ENCODE measurements around the gene SLC38A11. TPM values are rescaled to one million over a fixed set of nuclear protein-coding genes. Genes with fewer than 3 reads are reported as not detected.

SLC38A11 gene
- polyA plus RNA-seq, 1 donor (not counting 4 experiments of a cell fraction or from before 2014, with no cell fraction given), result not detected

DNA sequence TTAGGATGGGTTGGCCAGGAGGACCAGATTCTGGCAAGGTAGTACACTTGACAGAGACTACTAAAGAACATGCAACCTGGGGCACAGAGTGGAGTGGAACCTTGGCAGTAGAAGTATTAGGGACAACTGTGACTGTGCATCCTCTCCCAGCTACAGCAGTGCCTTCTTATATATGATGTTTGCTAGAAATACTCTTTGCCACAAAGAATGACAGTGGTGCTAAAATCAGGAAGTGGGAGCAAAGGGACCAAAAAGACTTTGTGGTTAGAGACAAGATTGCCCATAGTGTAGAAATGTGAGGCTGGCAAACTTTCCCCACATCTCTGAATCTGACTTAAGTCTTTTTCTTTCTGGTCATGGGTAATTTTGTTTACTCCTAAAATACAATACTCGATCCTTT lies 9.4 kb upstream of the SLC38A11 start:
- Histone ChIP-seq H3K36me3 (ENCODE audit: control insufficient read depth in 2 of 2, extremely low read depth in 1 of 2, insufficient read depth in 2 of 2, low read length in 2 of 2) (no peaks in the 10 kb centered on the region), H3K79me2 (ENCODE audit: control insufficient read depth, insufficient read depth, low read length) (no peaks in the 10 kb centered on the region), H3K4me2 (ENCODE audit: control insufficient read depth, extremely low read depth, insufficient read depth, low read depth, low read length) (no peak overlapping the region), H3K9ac (ENCODE audit: control insufficient read depth, extremely low read depth, insufficient read depth, low read length) (no peak overlapping the region), H4K20me1 (ENCODE audit: control insufficient read depth, extremely low read depth, insufficient read depth, low read length) (no peaks in the 10 kb centered on the region), H3K27me3 (ENCODE audit: control insufficient read depth, extremely low read depth, insufficient read depth, low read length) (no peaks in the 10 kb centered on the region), H3K4me1 (ENCODE audit: control insufficient read depth, extremely low read depth, insufficient read depth, low read length) (peaks cover 8% of the 10 kb centered on the region), H3K9me3 (ENCODE audit: control insufficient read depth, low read depth, low read length) (no peaks in the 10 kb centered on the region), H3K9me1 (ENCODE audit: control insufficient read depth, extremely low read depth, insufficient read depth, low read length) (no peaks in the 10 kb centered on the region), H3K27ac (ENCODE audit: control insufficient read depth, insufficient read depth, low read length) (no peak overlapping the region), H3K4me3 (ENCODE audit: control insufficient read depth in 2 of 3, extremely low read depth in 1 of 3, insufficient read depth in 2 of 3, low read depth in 1 of 3, low read length in 3 of 3) (no peak overlapping the region), H2AFZ (ENCODE audit: control insufficient read depth, low read length) (no peak overlapping the region)
- FAIRE-seq (no peak), DNase-seq (ENCODE audit: low read depth, low spot score) (no peak)
- dilution Hi-C loops (cut with MboI; ENCODE audit: extremely low pct_ligation_motif_present, low sequenced_read_pairs), result no loop called here
- TF ChIP-seq CTCF (optimal IDR thresholded peaks at IDR 0.05 in 1 of 3, IDR thresholded peaks at IDR 0.05 in 1 of 3, conservative IDR thresholded peaks at IDR 0.05 in 1 of 3; ENCODE audit: extremely low read depth in 1 of 3, insufficient read depth in 2 of 3, low read length in 3 of 3), result no peak
- TF ChIP-seq EZH2 (IDR thresholded peaks at IDR 0.05; ENCODE audit: low read length), result no peak

DNA sequence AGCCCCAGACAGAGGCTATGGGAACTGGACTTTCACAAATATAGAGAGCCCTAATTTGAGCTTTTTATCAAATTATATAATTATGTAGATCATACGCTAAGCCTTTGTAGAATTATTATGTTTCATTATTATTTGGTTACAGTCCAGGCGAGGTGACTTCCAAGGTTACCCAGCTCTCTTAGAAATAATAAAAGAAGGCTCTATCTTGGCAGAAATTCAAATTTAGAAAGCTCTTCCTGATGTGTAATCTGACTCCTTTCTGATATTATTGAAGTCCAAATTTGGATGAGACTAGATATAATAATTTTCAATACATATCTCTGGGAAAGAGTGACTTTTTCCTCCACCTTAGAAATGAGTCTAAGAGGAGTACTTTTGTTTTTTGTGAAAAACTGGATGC lies 4.8 kb upstream of the SLC38A11 start:
- no peak overlapping the region for H3K9ac ChIP-seq (ENCODE audit: control insufficient read depth, extremely low read depth, insufficient read depth, low read length)
- no peaks in the 10 kb centered on the region for H3K79me2 ChIP-seq (ENCODE audit: control insufficient read depth, insufficient read depth, low read length)
- no peaks in the 10 kb centered on the region for H3K9me1 ChIP-seq (ENCODE audit: control insufficient read depth, extremely low read depth, insufficient read depth, low read length)
- no peaks in the 10 kb centered on the region for H3K27me3 ChIP-seq (ENCODE audit: control insufficient read depth, extremely low read depth, insufficient read depth, low read length)
- no peak overlapping the region for H3K4me2 ChIP-seq (ENCODE audit: control insufficient read depth, extremely low read depth, insufficient read depth, low read depth, low read length)
- H3K27ac ChIP-seq (ENCODE audit: control insufficient read depth, insufficient read depth, low read length), result no peak overlapping the region
- no peaks in the 10 kb centered on the region for H3K9me3 ChIP-seq (ENCODE audit: control insufficient read depth, low read depth, low read length)
- dilution Hi-C loops (cut with MboI; ENCODE audit: extremely low pct_ligation_motif_present, low sequenced_read_pairs), result no loop called here
- H3K4me1 ChIP-seq (ENCODE audit: control insufficient read depth, extremely low read depth, insufficient read depth, low read length), result no peaks in the 10 kb centered on the region
- DNase-seq (ENCODE audit: low read depth, low spot score), result no peak
- no peak for TF ChIP-seq EZH2 (IDR thresholded peaks at IDR 0.05; ENCODE audit: low read length)
- TF ChIP-seq CTCF (optimal IDR thresholded peaks at IDR 0.05 in 1 of 3, IDR thresholded peaks at IDR 0.05 in 1 of 3, conservative IDR thresholded peaks at IDR 0.05 in 1 of 3; ENCODE audit: extremely low read depth in 1 of 3, insufficient read depth in 2 of 3, low read length in 3 of 3), result no peak
- no peak overlapping the region for H3K4me3 ChIP-seq (ENCODE audit: control insufficient read depth in 2 of 3, extremely low read depth in 1 of 3, insufficient read depth in 2 of 3, low read depth in 1 of 3, low read length in 3 of 3)
- no peaks in the 10 kb centered on the region for H4K20me1 ChIP-seq (ENCODE audit: control insufficient read depth, extremely low read depth, insufficient read depth, low read length)
- FAIRE-seq, result no peak
- H3K36me3 ChIP-seq (ENCODE audit: control insufficient read depth in 2 of 2, extremely low read depth in 1 of 2, insufficient read depth in 2 of 2, low read length in 2 of 2), result no peaks in the 10 kb centered on the region
- no peak overlapping the region for H2AFZ ChIP-seq (ENCODE audit: control insufficient read depth, low read length)

Data from keratinocyte (primary cell).